ENCODE data around the gene GRID2IP.

GRCh38 chr7:6451224-6451705, 100.0 kb downstream of the GRID2IP start:
- TF ChIP-seq CTCF (IDR thresholded peaks at IDR 0.05) (no peak), POLR2A (IDR thresholded peaks at IDR 0.05) (no peak), EP300 (IDR thresholded peaks at IDR 0.05) (no peak)

Measured in tibial nerve (tissue), 4 donors.